ENCODE results near the gene ASXL1.

GRCh38 chr20:32467506-32468312, 109.6 kb downstream of the ASXL1 start:
- TF ChIP-seq CTCF (IDR thresholded peaks at IDR 0.05 in 2 of 3, conservative IDR thresholded peaks at IDR 0.05 in 1 of 3; ENCODE audit: borderline replicate concordance in 1 of 3, insufficient read depth in 1 of 3, low read depth in 2 of 3, low read length in 2 of 3) (no peak), ZFX (IDR thresholded peaks at IDR 0.05) (no peak), JUND (IDR thresholded peaks at IDR 0.05) (no peak), REST (IDR thresholded peaks at IDR 0.05; ENCODE audit: low read depth) (no peak), CEBPB (IDR thresholded peaks at IDR 0.05; ENCODE audit: low read depth) (no peak), RAD21 (IDR thresholded peaks at IDR 0.05; ENCODE audit: low read depth) (no peak), POLR2A (IDR thresholded peaks at IDR 0.05; ENCODE audit: borderline replicate concordance, extremely low read depth, insufficient read depth, insufficient read length) (no peak), EZH2 (IDR thresholded peaks at IDR 0.05) (no peak), SIN3A (IDR thresholded peaks at IDR 0.05; ENCODE audit: low read depth) (no peak), MAX (IDR thresholded peaks at IDR 0.05) (no peak), ZBTB33 (IDR thresholded peaks at IDR 0.05; ENCODE audit: extremely low read depth, insufficient replicate concordance, low read length) (no peak), SRF (IDR thresholded peaks at IDR 0.05; ENCODE audit: low read depth) (no peak)
